Measurements from ENCODE around the gene POP5. TPM values are rescaled to one million over a fixed set of nuclear protein-coding genes. Genes with fewer than 3 reads are reported as not detected.
"Not testable (repeated sequence)": the region's sequence is repeated elsewhere in the genome, so short reads cannot be mapped to it uniquely, and the experiment has no call there.

The POP5 gene
- total RNA-seq, 1 donor from 2014 or later = 24.1 TPM

DNA sequence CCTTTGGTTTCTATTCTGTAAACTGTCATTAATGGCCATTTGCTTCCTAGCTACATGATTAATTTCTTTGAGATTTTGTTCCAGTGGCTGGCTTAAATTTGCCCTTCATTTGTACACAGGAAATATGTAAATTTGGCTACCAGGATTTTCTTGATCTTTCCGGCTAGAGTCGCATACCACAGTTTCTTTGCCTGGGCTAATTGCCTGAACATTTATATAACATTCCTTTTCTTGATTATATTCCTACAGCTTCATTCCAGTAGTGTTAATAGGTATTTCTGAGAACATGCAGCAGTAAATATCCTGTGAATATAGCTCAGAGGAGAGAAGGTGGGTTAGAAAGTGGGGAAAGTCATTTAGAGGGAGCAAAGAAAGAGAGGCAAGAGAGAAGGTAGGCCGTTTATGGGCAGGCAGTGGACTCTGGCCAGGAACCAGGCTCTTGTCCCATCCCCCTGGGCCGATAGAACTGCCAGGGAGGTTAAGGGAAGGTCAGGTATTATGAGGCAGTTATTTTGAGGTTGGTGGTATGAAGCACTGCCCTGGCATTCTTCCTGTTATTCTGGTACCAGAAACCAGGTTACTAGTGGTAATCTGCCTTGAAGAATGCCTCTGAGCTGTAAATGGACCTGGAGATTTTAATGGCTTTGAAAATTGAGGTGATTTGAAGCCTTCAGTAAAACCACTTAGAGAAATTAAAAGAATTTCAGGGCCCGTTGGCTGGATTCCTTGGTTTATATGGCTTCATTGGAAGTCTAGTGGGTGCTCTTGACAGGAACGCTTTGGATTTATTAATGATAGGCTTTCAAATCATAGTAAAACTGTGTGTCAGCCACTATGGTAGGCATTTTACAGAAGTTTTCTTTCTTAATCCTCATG, 42.7 kb downstream of the POP5 start:
- ATAC-seq (peak; percentile 76), DNase-seq (ENCODE audit: low spot score) (peak; percentile 81)

DNA sequence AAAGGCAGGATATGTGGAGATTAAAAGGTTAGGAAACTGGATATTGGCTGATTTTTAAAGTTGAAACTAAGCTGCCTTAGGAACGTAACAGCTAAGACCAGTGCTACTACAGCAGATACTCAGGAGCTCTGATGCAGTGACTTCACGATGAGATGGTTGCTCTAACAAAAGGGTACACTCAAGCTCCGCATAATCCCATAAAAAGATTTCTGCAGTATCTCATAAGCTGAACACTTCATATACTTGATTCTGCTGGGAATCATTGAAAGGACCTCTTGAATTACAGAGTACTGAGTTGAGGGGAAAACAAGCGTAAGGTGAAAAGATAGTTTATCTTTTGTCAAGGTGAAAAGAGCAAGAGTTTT, 43.4 kb downstream of the POP5 start:
- no peak for ATAC-seq
- DNase-seq (ENCODE audit: low spot score) = no peak

DNA sequence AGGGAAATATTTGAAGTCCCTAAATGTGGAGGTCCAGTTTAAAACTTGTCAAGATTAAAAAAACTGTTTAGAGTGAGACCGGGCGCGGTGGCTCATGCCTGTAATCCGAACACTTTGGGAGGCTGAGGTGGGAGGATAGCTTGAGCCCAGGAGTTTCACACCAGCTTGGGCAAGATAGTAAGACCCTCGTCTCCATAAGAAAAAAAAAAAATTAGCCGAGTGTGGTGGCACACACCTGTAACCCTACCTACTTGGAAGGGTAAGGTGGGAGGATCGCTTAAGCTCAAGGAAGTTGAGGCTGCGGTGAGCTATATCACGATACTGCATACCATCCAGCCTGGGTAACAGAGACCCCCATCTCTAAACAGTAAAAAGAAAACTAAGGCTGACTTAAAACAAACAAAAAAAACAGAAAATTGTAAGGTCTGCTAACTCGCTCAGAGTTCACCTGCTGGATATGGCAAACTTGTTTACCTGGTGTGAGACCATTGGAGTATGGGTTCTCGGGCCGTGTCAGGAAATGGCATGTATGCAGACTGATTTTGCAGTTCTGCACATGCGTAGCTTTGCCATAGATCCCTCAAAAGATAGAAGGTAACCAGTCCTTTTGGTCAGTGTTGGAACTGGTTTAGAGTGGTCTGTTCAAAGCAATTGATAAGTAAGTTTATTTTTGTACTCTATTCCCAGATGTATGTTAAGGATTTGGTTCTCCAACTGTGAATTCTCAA, 45.0 kb downstream of the POP5 start:
- no peak for DNase-seq (ENCODE audit: low spot score)
- ATAC-seq = no peak

DNA sequence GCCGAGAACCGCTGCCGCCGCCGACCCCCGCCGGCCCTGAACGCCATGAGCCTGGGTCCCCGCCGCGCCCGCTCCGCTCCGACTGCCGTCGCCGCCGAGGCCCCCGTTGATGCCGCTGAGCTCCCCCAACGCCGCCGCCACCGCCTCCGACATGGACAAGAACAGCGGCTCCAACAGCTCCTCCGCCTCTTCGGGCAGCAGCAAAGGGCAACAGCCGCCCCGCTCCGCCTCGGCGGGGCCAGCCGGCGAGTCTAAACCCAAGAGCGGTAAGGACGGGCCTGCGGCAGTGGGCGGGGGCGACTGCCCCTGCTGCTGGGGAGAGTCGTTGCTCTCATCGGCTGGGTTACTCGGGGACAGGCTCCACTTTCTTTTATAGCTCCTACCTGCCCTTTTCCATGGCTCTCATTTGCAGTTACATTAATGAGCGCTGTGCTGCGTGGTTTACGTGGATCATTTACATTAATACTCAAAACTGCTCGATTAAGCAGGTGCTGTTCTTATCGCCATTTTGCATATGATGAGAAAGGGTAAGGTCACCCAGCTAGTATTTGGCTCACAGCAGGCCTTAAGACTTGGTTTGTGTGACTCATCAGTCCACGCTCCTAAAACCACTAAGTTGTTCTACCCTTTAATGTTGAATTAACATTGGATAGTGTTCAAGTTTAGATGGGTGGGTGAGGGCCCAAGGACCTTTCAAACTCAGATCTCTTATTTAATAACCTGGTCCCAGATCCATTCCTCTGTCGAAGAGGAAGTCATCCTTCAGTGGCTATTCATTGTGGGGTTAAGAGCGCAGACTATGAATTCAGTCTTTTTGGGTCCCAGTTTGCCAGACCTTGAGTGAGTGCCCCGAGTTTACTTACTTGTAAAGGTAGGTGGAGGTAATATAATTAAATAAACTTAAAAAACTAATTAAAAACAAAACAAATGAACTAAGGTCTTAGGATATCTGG, 46.2 kb downstream of the POP5 start:
- DNase-seq (ENCODE audit: low spot score) (peak; percentile 58), ATAC-seq (peak; percentile 55)

DNA sequence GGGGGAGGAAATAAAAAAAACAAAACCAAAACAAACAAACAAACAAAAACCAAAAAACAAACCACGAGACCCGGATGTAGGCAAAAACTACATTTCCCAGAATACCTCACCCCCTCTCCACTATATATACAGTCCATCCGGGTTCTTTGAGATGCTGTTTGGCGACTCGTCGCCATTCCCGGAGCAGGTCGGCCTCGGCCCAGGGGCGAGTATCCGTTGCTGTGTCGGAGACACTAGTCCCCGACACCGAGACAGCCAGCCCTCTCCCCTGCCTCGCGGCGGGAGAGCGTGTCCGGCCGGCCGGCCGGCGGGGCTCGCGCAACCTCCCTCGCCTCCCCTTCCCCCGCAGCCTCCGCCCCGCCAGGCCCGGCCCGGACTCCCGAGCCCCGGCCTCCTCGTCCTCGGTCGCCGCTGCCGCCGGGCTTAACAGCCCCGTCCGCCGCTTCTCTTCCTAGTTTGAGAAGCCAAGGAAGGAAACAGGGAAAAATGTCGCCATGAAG, 46.9 kb downstream of the POP5 start, which contains the start of gene RNF10:
RNF10 (plus strand) TSS at position 154 of the 500 bp plus-strand sequence. CDS start 456 bp downstream, outside the sequence.
- ATAC-seq = peak; percentile 75

DNA sequence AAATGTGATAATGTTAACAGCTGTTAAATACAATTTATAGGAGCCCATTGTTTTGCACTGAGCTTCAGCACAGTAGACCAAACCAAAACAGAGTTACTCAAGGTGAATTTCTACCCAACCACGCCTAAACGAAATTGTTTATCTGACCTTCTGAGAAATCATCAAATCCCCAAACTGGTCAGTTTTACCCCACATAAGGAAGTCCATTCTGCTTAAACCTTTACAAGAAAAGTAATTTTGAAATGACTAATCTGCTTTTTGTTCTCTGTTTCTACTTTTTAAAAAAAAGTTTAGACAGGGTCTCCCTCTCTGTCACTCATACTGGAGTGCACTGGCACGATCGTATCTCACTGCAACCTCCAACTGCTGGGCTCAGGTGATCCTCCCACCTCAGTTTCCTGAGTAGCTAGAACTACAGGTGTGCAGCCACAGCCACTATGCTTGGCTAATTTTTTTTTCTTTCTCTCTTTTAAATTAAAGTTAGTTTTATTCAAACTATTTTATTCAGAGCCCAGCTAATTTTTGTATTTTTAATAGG, 48.4 kb downstream of the POP5 start:
- ATAC-seq (no peak), DNase-seq (ENCODE audit: low spot score) (no peak)

More for the DNA sequence above, 46.9 kb downstream of the POP5 start, which contains the start of gene RNF10:
- peak; percentile 84 for DNase-seq (ENCODE audit: low spot score)

DNA sequence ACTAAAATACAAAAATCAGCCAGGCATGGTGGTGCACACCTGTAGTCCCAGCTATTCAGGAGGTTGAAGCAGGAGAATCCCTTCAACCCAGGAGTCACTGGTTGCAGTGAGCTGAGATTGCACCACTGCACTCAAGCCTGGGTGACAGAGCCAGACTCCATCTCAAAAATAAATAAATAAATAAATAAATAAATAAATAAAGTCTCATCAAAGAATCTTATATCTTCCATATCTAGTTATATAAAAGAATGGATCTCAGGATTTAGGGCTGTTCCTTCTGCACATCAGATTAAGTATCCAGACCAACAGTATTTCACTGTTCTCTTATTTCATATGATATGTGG, 50.8 kb downstream of the POP5 start:
- not testable (repeated sequence) for ATAC-seq; DNase-seq (ENCODE audit: low spot score)

DNA sequence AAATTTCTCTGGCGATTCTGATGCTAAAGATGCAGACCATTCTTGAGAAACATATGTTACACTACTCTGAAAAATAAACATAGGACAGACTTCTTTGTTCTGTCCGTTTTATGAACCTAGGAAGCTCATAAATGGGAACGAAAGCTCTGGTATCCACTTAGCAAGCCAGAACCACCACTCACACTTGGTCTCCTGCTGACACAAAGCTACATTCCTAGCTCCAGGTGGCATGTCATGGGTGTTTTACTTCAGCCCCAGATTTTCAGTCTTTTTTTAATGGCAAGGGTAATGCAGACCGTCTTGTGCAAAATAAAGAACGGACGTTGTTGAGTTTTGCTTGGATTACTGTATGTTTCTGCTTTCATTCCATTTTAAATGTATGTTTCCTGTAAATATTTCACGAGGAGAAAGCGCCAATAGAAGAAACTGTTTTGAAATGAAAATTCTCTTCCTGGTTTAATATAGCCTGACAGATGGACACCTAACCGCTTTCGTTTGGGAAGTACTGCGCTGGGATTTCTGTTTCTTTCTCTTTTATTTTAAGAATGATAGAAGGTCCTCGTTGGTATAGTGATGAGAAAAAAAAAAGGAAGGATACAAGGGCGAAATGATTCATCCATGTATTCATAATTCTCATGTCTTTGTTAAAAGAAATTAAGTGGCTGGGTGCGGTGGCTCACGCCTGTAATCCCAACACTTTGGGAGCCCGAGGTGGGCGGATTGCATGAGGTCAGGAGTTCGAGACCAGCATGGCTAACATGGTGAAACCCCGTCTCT, 51.4 kb downstream of the POP5 start:
- peak; percentile 56 for ATAC-seq
- no peak for DNase-seq (ENCODE audit: low spot score)

DNA sequence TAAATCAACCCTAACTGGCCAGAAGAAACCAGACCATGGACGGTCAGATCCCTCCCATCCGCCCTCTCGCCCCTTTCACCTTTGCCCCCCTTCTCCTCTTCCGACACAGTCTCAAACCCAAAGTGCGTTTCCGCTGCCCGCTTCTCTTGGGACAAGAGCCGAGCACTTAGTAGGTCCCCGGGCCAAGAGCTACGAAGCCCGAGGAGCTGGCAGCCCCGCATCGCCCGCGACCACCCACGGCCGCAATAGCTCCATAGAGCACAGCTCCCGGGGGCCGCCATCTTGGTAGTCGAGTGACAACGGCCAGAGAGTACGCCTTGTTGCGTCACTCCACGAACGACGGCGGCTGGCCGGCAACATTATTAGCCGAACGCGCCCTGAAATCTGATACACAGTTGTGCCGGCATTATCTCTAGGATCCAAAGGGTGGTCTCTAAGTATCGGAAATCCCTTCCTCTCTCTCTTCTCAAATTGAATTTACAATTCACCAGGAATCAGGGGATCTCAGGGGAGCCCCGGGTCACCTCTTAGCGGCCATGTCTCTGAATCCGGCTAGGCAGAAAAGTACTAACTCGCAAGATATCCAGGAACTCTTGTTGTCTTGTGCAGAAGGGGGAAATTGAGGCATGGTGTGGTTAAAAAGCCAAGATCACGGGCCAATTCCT, 52.2 kb downstream of the POP5 start, which contains the start of gene COQ5:
COQ5 (minus strand) TSS at position 298 of the 665 bp plus-strand sequence; CDS start at position 281, 17 bp downstream.
- DNase-seq (ENCODE audit: low spot score) (peak; percentile 94), ATAC-seq (peak; percentile 91)

Other genes starting within 250 kb of the POP5 start
- not detected for gene MSI1, start 212.2 kb downstream of the POP5 start, total RNA-seq
- gene COX6A1, start 143.3 kb downstream of the POP5 start, total RNA-seq = 300 TPM
- 16.6 TPM for gene TRIAP1, start 135.0 kb downstream of the POP5 start, total RNA-seq
- gene GATC, start 135.0 kb downstream of the POP5 start, total RNA-seq = 22.9 TPM
- 57.8 TPM for gene SRSF9, start 111.7 kb downstream of the POP5 start, total RNA-seq
- 95.7 TPM for gene DYNLL1, start 85.3 kb downstream of the POP5 start, total RNA-seq
- 32.1 TPM for gene COQ5, start 52.2 kb downstream of the POP5 start, total RNA-seq
- gene RNF10, start 47.0 kb downstream of the POP5 start, total RNA-seq = 113 TPM
- 0.10 TPM for gene CABP1, start 59.2 kb upstream of the POP5 start, total RNA-seq
- 194 TPM for gene MLEC, start 105.7 kb upstream of the POP5 start, total RNA-seq
- 10.7 TPM for gene UNC119B, start 129.1 kb upstream of the POP5 start, total RNA-seq
- 198 TPM for gene ACADS, start 144.4 kb upstream of the POP5 start, total RNA-seq